Fibroblast of lung (primary cell): ENCODE results near the gene MYDGF. TPM values are rescaled to one million over a fixed set of nuclear protein-coding genes. Genes with fewer than 3 reads are reported as not detected.

Experiments used
- DNase-seq, 2 donors: peaks; one replicate each; pipeline versions ENCODE4 v3.0.0 to v3.0.0-alpha.2; 2010; ENCODE audit warnings: low read depth in 2 of 2
- H2AFZ ChIP-seq: 2 replicates; pipeline ENCODE4 v1.5.1; 2012; ENCODE audit warnings: low read length, control low read depth, inconsistent platforms
- H3K27ac ChIP-seq: 2 replicates; pipeline ENCODE4 v1.5.1; 2011; ENCODE audit warnings: low read length, control low read depth; ENCODE audit not compliant: insufficient read depth
- H3K27me3 ChIP-seq: 2 replicates; pipeline ENCODE4 v1.5.1; 2011; ENCODE audit warnings: mild to moderate bottlenecking, low read length; ENCODE audit not compliant: control insufficient read depth, insufficient read depth
- H3K36me3 ChIP-seq: 2 replicates; pipeline ENCODE4 v1.5.1; 2011; ENCODE audit warnings: low read length; ENCODE audit not compliant: control insufficient read depth, insufficient read depth
- H3K4me1 ChIP-seq: 2 replicates; pipeline ENCODE4 v1.5.1; 2011; ENCODE audit warnings: low read length; ENCODE audit not compliant: control insufficient read depth, insufficient read depth; ENCODE audit errors: extremely low read depth
- H3K4me2 ChIP-seq: 2 replicates; pipeline ENCODE4 v1.5.1; 2011; ENCODE audit warnings: low read length, control low read depth; ENCODE audit not compliant: insufficient read depth; ENCODE audit errors: extremely low read depth
- H3K4me3 ChIP-seq, 4 experiments: fragments of 200-600 bp in 1 of 4; sonication (generic) in 1 of 4; replicated peaks in 1 of 4; 2 replicates each; pipeline ENCODE4 v1.5.1; 2011 to 2016; ENCODE audit warnings: low read length in 4 of 4, low read depth in 3 of 4, mild to moderate bottlenecking in 3 of 4, control low read depth in 2 of 4, inconsistent platforms in 1 of 4, mixed read lengths in 1 of 4; ENCODE audit not compliant: insufficient read depth in 1 of 4; ENCODE audit errors: control extremely low read depth in 1 of 4
- H3K79me2 ChIP-seq: 2 replicates; pipeline ENCODE4 v1.5.1; 2012; ENCODE audit warnings: mild to moderate bottlenecking, low read length, inconsistent platforms; ENCODE audit not compliant: control insufficient read depth, insufficient read depth
- H3K9ac ChIP-seq: 2 replicates; pipeline ENCODE4 v1.5.1; 2011; ENCODE audit warnings: mild to moderate bottlenecking, low read length, control low read depth; ENCODE audit not compliant: insufficient read depth
- H3K9me3 ChIP-seq: 2 replicates; pipeline ENCODE4 v1.5.1; 2012; ENCODE audit warnings: low read depth, low read length; ENCODE audit not compliant: control insufficient read depth, insufficient read depth
- H4K20me1 ChIP-seq: 2 replicates; pipeline ENCODE4 v1.5.1; 2011; ENCODE audit warnings: low read length; ENCODE audit not compliant: control insufficient read depth, insufficient read depth; ENCODE audit errors: extremely low read depth
- EZH2 ChIP-seq: IDR thresholded peaks from 2 replicates; pipeline ENCODE4 v1.5.1; 2012; ENCODE audit warnings: low read length, control low read depth, mild to moderate bottlenecking; ENCODE audit errors: missing control alignments
- polyA plus RNA-seq, 2 donors: library from polyadenylated mRNA; depleted of rRNA in 1 of 2; stranded (reverse) in 1 of 2; unstranded in 1 of 2; fragments of >200 nt; gene quantifications; 2 replicates each; pipeline ENCODE4 v1.2.1, GENCODE V29; 2011 to 2012; ENCODE audit warnings: missing spikeins in 1 of 2
- total RNA-seq: library from RNA; depleted of rRNA; stranded (reverse); fragments of >200 nt; gene quantifications from 2 replicates; pipeline ENCODE4 v1.2.1, GENCODE V29; 2014
- TF ChIP-seq, protein P1 (sequence below), 2 donors: IDR thresholded peaks in 1 of 2; conservative IDR thresholded peaks in 1 of 2; 1 replicate in 1 of 2; 2 replicates in 1 of 2; pipeline ENCODE4 v1.5.1; 2011 to 2012; ENCODE audit warnings: low read length in 2 of 2, control low read depth in 1 of 2, inconsistent platforms in 1 of 2, low read depth in 1 of 2, mild to moderate bottlenecking in 1 of 2

The MYDGF gene
- total and polyA plus RNA-seq, 2 donors (not counting 1 experiment from before 2014, with no cell fraction given) = 167 to 181 TPM

DNA sequence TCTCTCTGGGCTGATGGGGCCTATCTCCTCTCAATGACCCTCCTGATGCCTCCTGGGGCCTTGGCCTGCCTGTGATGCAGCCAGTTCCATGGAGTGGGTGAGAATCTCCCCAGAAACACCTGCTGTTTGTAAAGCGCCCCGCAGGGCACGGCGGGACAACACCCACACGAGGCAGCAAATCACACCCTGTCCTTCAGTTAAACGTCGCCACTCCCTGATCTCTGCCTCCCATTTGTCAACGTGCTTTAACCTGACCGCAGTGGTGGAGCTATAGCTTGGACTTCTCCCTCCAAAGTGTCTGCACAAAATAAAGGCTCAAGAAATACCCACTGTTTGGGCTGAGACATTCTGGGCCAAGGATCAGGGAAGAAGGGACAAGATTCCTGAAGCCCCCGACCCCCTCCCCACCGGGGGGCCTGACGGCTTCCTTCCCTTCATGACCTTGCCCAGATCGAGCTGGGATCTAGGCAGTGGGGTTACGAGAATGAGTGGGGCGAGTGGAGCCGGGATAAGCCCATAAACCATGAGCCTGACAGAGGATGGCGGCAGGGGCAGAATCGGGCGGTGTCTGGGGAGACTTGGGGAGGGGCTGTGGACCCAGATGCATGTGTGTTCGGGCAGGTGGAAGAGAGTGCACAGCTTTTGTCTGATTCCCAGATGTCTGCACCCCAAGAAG lies 8.0 kb downstream of the MYDGF start:
- H3K9me3 ChIP-seq = no peaks in the 10 kb centered on the region
- H3K79me2 ChIP-seq = peaks cover 1% of the 10 kb centered on the region
- no peaks in the 10 kb centered on the region for H3K4me1 ChIP-seq
- no peak overlapping the region for H3K4me3 ChIP-seq
- H4K20me1 ChIP-seq = no peaks in the 10 kb centered on the region
- no peak for TF ChIP-seq EZH2
- DNase-seq = no peak
- no peak overlapping the region for H3K27ac ChIP-seq
- peaks cover 34% of the 10 kb centered on the region for H3K36me3 ChIP-seq
- no peaks in the 10 kb centered on the region for H3K27me3 ChIP-seq
- H3K4me2 ChIP-seq = no peak overlapping the region
- H3K9ac ChIP-seq = no peak overlapping the region
- H2AFZ ChIP-seq = no peak overlapping the region

DNA sequence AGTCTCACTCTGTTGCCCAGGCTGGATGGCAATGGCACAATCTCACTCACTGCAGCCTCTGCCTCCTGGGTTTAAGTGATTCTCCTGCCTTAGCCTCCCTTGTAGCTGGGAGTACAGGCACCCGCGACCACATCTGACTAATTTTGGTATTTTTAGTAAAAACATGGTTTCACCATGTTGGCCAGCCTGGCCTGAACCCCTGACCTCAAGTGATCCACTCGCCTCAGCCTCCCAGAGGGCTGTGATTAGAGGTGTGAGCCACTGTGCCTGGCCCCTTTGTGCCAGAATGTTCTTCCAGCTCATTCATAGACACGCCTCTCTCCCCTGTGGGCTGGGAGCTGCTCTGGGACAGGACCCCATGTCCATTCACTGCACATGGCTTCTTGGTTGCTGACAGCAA lies 9.1 kb downstream of the MYDGF start:
- Histone ChIP-seq H2AFZ (no peak overlapping the region), H3K27me3 (no peaks in the 10 kb centered on the region), H3K36me3 (peaks cover 35% of the 10 kb centered on the region), H3K9ac (no peak overlapping the region), H3K27ac (no peak overlapping the region), H3K4me2 (no peak overlapping the region), H3K79me2 (peaks cover 1% of the 10 kb centered on the region), H3K9me3 (no peaks in the 10 kb centered on the region), H3K4me1 (no peaks in the 10 kb centered on the region), H4K20me1 (no peaks in the 10 kb centered on the region), H3K4me3 (no peak overlapping the region)
- DNase-seq = no peak
- TF ChIP-seq, protein P1, sequence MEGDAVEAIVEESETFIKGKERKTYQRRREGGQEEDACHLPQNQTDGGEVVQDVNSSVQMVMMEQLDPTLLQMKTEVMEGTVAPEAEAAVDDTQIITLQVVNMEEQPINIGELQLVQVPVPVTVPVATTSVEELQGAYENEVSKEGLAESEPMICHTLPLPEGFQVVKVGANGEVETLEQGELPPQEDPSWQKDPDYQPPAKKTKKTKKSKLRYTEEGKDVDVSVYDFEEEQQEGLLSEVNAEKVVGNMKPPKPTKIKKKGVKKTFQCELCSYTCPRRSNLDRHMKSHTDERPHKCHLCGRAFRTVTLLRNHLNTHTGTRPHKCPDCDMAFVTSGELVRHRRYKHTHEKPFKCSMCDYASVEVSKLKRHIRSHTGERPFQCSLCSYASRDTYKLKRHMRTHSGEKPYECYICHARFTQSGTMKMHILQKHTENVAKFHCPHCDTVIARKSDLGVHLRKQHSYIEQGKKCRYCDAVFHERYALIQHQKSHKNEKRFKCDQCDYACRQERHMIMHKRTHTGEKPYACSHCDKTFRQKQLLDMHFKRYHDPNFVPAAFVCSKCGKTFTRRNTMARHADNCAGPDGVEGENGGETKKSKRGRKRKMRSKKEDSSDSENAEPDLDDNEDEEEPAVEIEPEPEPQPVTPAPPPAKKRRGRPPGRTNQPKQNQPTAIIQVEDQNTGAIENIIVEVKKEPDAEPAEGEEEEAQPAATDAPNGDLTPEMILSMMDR (conservative IDR thresholded peaks at IDR 0.05 in 1 of 2, IDR thresholded peaks at IDR 0.05 in 1 of 2; ENCODE audit: low read depth in 1 of 2, low read length in 2 of 2) = no peak
- no peak for TF ChIP-seq EZH2

DNA sequence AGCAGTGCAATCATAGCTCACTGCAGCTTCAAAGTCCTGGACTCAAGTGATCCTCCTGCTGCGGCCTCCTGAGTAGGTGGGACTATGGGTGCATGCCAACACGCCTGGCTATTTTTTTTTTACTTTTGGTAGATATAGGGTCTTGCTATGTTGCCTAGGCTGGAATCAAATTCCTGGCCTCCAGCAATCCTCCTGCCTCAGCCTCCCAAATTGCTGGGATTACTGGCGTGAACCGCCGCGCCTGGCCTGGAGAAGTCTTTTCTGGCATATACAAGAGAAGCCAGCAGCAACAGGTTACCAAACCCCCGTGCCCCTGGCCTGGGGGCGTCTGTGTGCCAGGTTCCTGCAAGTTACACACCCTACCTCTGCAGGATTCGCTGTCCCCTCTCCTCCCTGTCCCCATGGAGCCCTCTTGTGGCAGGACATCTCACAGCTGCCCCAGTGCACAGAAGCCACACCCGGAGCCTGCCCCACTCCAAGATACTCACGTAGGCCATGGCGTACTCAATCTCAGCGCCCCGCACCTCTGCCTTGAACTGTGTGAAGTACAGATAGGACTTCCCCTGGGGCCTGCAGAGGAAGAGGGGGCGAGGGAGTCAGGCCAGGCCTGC lies 9.9 kb downstream of the MYDGF start:
- no peak for TF ChIP-seq EZH2
- TF ChIP-seq, protein P1 (conservative IDR thresholded peaks at IDR 0.05 in 1 of 2, IDR thresholded peaks at IDR 0.05 in 1 of 2; ENCODE audit: low read depth in 1 of 2, low read length in 2 of 2) = peak in 1 of 2 donors; percentile 15
- H2AFZ ChIP-seq = no peak overlapping the region
- DNase-seq = no peak

More for the DNA sequence above, 9.9 kb downstream of the MYDGF start:
- H3K9me3 ChIP-seq = no peaks in the 10 kb centered on the region
- peaks cover 33% of the 10 kb centered on the region for H3K36me3 ChIP-seq
- H3K9ac ChIP-seq = no peak overlapping the region
- H3K27ac ChIP-seq = no peak overlapping the region
- H4K20me1 ChIP-seq = no peaks in the 10 kb centered on the region
- H3K79me2 ChIP-seq = peaks cover 1% of the 10 kb centered on the region
- no peak overlapping the region for H3K4me3 ChIP-seq
- no peaks in the 10 kb centered on the region for H3K27me3 ChIP-seq
- H3K4me1 ChIP-seq = no peaks in the 10 kb centered on the region
- no peak overlapping the region for H3K4me2 ChIP-seq
